GM18498 (cell line): Measurements from ENCODE around the gene FAM83G.
"Not testable (repeated sequence)": the region's sequence is repeated elsewhere in the genome, so short reads cannot be mapped to it uniquely, and the experiment has no call there.

ENCODE experiments used
- ATAC-seq: cut with Tn5 transposase; IDR thresholded peaks from one replicate; pipeline ENCODE4 v1.9.1; 2021; ENCODE audit warnings: mild to moderate bottlenecking, moderate library complexity; ENCODE audit not compliant: unreplicated experiment

The FAM83G gene

DNA sequence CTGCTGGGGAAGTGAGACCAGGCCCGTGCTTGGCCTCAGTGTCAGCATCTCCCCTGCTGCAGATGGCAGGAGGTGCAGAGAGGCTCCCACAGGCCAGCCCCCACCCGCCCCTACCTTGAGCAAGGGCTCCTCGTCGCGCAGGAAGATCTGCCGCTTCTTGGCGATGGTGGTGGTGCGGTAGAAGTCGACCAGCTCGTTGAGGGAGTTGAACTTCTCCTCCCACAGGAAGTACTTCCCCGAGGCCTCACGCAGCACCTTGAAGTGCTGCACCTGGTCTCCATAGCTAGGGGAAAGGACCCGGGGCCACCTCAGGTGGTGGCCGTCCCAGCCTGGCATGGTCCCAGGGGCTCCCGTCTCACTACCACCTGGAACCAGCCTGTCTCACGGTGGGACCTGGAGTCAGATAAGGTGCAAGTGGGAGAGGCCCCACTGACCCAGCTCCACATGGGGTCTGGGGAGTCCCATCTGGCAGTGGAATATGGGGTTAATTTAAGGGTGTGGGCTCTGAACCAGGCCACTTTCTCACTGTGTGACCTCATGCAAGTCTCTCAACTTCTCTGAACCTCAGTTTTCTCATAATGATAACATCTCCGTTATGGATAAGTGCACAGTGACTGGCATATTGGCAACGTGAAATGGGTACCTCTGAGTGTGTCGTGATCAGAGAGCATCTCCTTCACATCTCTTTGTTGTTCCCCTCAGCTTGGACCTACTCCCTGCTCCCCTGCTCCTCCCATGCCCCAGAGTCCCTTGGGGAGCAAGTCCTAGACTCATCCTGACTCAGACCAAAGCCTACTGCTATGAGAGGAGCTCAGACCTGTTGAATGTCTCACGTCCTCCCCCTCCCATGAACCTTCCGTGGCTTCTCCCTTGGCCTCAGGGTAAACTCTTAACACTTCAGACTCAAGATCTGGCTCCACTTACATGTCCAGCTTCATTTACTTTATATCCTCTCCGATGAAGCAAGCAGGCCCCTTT lies 19.8 kb upstream of the FAM83G start:
- ATAC-seq: no peak

DNA sequence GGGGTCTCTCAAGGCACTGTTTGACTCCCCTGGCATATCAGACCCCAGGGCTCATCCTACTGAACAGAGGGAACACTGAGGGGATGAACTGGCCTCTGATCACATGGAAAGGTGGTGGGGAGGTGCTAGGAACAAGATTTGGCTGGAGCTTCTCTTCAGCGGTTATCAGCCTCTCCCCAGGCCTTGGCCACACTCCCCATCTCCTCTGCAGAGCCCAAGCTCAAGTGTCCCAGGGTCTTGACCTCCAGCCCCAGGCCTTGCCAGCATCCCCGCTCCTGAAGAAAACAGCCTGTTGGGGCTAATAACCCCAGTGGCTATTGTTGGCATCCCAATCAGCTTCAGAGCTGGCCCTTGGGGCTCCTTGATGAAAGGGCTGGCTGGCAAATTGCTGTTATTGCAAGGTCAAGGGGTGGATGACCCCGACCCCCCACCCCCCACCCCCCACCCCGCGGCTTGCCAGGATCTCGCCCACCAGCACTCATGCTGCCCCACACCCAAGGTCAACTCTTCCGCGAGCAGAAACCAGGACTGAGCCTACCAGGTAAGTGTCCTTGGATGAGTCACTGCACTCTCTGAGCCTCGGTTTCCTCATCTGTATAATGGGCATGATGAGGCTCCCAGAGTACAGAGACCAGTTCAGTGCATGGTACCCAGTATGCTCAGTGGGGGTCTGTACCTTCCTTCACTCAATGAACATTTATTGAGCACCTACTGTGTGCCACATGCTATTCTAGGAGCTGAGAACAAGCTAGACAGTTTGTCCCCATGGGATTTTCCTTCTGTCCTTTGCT lies 18.8 kb upstream of the FAM83G start:
- no peak for ATAC-seq

DNA sequence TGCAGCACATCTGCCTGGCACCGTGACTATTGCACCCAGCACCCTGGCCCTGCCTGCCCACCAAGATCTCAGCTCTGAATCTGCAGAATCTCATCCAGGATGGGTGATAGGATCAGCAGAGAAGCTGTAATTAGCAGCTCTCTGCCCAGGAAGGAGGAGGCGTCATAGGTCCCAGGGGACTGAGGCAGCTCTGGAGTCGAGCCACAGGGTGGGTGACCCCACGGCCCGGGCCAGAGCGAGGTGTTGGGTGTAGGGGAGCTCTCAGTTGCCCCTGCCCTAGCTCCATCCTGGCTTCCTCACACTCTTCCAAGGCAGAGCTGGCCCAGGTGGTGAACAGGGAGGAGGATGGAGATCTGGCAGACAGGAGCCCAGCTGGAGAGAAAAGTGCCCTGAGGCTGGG lies 18.2 kb upstream of the FAM83G start:
- ATAC-seq: no peak

DNA sequence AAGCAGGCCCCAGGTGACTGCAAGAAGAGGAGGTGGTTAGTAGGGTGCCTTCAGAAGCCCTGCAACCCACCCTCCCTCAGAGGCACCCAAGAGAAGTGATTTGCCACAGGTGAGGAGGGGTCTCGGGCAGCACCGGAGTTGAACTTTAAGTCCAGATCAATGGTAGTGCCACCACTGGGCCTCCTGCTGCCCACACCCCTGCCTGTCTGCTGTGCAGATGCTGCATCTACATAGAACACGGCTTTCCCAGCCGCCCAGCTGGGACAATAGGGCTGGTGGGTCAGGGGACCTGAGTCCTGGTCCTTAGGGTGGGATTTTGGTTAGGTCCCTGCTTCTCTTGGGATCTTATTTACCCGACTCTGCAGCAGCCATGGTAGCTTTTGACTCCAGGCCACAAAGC lies 17.6 kb upstream of the FAM83G start:
- no peak for ATAC-seq

DNA sequence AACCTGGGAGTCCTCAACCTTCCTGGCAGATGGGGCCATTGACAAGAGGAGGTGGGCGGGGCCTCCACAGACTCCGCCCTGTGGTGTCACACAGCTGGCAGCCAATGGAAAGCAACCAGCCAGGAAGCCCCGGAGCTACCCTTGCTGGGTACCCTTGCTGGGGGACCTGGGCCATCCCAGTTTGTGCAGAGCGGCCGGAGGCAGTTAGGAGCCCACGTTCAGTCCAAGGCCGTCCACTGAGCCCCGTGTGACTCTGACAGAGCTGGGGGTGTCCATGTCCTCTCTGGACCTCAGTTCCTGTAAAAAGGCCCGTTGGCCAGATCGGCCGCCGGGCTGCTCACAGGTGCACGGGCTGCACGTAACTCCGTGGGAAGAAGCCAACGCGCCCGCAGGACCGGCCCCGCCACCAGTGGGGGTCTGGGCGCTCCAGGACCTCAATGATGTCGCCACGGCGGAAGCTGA lies 17.1 kb upstream of the FAM83G start:
- ATAC-seq: no peak

DNA sequence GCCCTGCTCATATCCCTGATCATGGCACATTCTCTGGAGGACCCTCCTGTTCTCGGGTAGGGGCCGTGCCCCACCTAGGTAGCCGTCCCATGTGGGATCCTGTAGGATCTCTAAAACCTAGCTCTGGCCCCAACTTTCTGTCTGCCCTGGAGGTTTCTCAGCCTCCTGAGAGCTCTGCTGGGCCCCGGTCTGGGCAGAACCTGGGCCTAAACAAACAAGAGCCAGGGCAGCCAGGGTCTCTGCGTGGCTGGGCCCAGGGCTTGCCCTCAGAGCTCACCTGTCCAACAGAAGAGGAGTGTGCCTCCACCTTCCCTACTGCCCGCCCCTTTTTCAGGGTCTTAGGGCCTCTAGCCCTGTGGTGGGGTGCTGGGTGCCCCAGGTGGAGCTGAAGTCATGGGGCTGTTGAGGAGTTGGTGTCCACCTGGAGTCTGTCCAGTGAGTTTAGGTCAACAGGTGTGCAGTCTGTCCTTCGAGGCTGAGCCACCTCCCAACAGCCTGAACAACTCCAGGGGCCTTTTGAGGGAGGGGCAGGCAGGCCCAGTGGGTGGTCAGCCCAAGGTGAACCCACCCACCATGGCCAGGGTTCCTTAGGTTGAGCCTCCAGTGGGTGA lies 16.6 kb upstream of the FAM83G start:
- ATAC-seq: not testable (repeated sequence)

DNA sequence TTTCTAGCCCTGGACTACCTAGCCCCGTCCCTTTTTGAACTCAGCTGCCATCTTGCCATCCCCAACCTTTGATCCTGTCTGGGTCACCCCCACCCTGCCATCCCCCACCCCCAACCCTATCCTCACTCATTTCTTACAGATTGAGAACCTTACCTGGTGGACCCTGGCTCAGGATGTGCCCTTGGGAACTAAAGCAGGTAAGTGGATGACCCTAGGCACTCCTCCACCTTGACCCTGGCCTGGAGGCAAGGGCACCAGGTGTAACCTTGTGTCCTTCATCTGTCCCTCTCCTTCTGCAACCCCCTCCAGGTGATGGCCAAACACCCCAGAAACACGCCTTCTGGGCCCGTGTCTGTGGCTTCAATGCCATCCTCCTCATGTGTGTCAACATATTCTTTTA lies 15.5 kb upstream of the FAM83G start:
- ATAC-seq: no peak

DNA sequence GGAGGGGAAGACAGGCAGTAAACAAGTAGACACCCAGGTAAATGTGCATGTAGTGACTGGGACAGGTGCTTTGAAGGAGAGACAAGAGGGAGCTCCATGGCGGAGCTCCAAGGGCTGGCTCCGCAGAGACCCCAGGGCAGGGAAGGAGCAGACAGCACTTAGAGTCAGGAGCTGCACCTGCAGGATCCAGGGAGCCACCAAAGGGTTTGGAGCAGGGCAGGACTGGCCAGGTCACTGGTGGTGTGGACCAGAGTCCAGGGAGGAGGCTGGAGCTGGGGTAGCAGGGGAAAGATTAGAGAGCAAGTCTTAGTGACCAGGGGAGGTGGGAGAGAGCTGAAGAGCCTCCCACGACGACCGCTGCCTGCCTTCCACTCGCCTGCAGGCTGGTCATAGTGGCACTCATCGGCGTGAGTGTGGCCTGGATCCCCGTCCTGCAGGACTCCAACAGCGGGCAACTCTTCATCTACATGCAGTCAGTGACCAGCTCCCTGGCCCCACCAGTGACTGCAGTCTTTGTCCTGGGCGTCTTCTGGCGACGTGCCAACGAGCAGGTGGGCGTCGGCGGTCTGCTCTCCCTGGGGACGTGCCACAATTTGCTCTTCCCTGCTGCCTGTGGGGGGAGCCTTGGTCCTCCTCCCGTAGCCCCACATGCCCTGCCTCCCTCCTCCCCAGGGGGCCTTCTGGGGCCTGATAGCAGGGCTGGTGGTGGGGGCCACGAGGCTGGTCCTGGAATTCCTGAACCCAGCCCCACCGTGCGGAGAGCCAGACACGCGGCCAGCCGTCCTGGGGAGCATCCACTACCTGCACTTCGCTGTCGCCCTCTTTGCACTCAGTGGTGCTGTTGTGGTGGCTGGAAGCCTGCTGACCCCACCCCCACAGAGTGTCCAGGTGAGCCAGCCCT lies 14.7 kb upstream of the FAM83G start:
- ATAC-seq: no peak

DNA sequence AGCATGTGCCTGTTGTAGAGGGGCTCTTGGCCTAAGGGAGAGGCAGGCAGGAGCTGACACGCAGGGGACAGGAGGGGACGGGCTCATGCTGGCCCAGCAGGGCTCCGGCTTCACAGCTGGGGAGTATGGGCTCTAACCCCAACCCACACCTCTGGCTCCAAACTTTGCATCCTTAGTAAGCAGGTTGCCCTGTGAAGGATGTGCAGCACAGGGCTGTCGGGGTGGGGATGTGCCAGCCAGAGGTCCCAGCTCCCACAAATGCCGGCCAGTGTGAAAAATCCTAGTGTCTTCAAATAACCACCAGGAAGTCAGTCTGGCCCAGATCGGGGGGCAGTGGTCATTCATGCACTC lies 14.0 kb upstream of the FAM83G start:
- ATAC-seq: no peak

DNA sequence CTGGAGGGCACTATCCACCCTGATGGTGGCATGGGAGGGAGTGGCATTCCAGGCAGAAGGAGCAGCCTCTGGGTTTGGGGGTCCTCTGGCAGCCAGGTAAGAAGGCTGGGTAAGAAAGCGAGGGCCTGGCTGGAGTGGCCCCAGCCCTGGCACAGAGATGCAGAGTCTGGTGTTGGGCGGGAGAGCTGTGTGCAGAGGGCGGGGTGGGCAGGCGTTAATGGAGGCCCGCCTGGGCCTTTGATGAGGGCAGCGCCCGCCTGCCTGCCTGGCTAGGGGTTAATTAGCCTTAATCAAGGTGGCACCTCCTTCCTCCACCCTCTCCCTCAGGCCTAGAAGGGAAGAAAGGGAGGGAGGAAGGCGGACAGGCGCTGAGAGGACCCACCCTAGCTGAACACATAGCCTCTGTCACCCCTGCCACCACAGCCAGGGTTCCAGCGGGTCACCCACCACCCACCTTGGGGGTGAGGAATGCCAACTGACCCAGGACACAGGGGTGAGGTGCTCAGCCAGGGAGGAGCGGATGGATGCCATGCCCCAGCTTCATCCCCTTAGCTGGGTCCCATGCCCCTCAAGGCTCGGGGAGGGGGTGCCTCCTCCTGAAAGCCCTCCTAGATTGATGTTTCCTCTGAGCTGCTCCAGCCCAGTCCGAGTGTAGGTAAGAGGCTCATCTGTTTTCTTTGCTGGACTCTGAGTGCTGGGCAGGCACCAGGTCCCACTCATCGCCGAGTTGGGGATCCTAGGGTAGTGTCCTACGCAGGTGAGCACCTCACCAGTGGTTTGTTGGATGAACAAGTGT lies 13.4 kb upstream of the FAM83G start:
- no peak for ATAC-seq

DNA sequence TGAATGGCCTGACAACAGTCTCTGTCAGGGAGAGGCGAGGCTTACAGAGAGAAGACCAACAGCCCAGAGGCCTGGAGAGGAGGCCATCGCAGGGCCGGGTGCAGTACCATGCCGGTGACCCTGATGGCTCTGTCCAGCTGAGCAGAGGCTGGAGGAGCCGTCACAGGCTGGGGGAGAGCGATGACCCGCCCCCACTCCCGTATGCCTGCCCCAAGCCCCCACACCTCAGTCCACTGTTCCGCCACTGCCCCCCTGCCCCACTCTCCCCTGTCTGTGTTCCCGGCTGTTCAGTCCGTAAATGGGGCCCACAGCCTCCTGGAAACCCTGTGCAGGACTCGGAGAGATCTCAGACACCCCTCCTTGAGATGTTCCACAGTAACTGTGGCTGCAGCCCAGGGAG lies 12.8 kb upstream of the FAM83G start:
- no peak for ATAC-seq

DNA sequence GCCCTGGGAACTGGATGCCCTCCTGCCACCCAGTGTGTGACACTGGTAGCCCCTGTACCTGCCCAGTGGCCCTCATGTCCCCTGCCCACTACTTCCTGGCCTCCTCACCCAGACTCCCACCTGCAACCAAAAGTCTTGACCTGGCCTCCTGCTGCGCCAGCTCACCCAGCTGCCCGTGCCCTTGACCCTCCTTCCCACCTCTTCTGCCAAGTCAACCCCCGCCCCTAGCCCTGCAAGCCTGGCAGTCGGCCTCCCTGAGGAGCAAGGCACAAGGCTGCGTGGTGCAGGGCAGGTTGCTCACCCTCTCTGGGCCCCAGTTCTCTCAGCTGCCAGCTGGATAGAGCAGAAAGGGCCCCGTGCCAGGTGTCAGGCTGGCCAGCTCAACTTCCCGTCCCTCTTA lies 12.3 kb upstream of the FAM83G start:
- ATAC-seq: no peak

DNA sequence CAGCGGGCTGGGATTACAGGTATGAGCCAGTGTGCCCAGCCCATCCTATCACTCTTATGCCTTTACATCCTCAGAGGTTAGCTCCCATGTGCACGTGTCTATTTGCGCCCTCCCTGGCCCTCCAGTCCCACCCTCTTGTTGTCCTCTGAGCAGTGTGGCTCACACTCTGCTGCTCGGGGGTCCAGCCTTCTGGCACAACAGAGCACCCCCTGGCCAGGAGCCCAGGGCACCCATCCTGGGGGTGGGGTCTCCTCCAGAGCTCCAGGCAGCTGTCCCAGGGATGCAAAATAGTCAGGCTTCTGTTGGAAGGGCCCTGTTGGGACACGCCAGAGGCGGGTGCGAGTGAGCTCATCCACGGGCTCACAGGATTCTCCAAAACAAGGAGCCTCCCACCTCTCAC lies 11.7 kb upstream of the FAM83G start:
- ATAC-seq: no peak

DNA sequence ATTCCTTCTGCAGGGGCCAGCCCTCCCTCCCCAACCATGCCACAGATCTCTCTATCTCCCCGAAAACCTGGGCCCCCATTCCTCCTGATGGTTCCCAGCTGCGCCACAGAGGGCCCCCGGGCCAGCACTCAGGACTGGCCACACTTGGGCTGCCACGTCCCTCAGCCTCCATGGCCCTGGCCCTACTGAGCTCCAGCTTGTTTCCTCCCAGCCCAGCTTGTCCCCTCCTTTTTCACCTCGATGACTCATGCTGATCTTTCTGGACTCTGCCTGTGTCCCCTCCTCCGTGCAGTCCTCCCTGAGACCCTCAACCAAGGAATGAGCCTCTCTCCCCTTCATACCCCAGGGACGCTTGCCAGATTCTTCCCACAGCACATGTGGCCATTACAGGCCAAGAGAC lies 10.9 kb upstream of the FAM83G start:
- ATAC-seq: no peak

DNA sequence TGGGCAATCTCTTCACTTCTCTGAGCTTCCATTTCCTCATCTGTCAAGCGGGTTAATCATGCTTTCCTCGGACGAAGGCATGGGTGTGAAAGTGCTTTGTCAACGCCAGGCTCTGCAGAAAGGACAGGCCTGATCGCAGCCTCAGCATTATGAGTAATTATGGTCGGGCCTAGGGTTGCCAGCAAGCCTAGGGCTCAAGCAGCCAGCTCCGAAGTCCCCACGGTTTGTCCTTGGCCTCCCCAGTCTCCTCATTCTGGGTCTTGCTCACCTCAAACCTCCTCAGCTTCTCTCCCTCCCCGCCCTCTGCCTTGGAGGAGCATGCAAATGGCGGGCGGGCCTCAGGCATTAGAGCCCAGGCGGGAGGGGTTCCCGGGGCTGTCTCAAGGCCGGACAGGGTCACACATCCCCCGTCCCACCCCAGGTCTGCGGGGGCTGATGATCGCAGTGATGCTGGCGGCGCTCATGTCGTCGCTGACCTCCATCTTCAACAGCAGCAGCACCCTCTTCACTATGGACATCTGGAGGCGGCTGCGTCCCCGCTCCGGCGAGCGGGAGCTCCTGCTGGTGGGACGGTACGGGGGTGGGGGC lies 10.2 kb upstream of the FAM83G start:
- no peak for ATAC-seq

DNA sequence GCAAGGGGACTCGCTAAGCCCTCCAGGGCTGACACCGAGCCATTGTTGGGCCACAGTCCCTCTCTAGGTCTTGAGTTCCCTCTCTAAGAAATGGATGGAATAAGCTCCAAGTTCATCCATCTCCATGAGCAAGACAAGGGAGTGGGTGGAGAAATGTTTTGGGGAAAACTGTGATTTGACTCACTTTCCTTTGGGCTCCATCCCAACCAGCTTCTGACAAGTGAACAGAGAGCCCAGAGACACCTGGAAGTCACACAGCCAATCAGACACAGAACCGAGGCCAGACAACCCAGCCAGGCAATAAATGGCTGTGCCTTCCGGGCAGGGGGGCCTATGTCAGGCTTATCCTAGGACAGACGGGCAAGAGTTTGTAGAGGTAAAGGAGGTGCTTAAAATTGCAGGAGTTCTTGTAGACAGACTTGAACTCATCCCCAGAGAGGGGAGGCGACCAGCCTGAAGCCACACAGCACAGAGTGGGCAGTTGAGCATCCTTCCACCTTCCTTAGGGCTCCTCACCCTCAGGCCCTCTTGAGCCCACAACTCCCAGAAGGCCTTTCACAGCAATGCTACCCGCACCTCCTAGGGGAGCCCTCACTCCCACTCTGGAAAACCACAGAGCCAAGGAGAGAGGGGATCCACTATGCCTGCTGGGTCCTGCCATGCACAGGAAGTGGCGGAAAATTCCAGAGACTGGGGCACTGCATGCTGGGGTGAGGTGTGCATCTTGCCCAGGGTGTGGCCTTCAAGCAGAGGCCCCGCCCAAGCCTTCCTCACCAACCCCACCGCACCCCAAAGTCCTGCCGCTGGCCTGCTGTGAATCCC lies 9.5 kb upstream of the FAM83G start:
- no peak for ATAC-seq

DNA sequence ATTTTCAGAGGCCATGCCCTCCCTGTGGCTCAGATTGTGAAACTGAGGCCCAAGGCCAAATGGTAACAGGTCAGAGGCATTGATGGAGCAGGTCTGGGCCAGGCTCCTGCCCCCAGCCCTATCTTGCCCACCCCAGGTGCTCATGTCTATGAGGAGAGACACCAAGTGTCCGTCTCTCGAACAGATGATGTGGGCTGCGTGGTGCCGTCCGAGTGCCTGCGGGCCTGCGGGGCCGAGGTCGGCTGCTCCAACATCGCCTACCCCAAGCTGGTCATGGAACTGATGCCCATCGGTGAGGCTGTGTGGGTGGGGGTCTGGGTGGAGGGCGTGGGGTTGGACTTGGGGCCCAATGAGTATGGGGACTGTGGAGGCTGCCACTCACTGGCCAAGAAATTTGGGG lies 8.7 kb upstream of the FAM83G start:
- ATAC-seq: no peak
